ENCODE data around the gene ADAMTS12. TPM values are rescaled to one million over a fixed set of nuclear protein-coding genes. Genes with fewer than 3 reads are reported as not detected.

The ADAMTS12 gene
- total RNA-seq, 1 experiment from 2014 or later, result 6.2 TPM

DNA sequence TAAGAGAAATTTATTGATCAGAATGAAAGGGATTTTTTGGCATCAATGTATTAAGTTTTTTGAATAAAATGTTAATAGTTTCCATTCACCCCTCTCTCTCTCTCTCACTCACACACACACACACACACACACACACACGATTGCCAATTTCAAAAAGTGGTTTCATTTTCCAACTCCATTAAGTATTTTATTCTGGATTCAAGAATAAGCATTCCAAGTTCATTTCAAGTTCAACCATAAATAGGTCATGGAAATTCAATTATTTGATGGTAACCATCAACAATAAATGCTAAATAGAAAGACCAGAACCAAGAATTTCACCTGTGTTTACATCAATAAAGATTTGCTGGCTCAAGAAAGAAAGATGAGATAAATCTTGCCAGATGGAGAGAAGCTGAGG is 171.6 kb downstream of the ADAMTS12 start:
- Histone ChIP-seq H2BK120ac (ENCODE audit: low read depth, low read length, poor library complexity, severe bottlenecking) (no peak overlapping the region), H3K4me1 (ENCODE audit: insufficient read depth, low read length) (no peaks in the 10 kb centered on the region), H3K4ac (ENCODE audit: low read depth, low read length) (no peak overlapping the region), H4K91ac (ENCODE audit: insufficient read length, low read depth, low read length) (no peak overlapping the region), H2BK5ac (ENCODE audit: insufficient read length, low read length) (no peak overlapping the region), H4K5ac (ENCODE audit: insufficient read length, low read depth, low read length) (no peak overlapping the region), H2BK15ac (ENCODE audit: low read depth, low read length) (no peak overlapping the region), H2AK5ac (ENCODE audit: insufficient read length, low read length) (no peak overlapping the region), H3K27me3 (ENCODE audit: insufficient read depth, low read length) (no peaks in the 10 kb centered on the region), H2BK20ac (ENCODE audit: low read depth, low read length, poor library complexity, severe bottlenecking) (no peak overlapping the region), H3T11ph (ENCODE audit: low read length) (no peak overlapping the region), H4K8ac (replicated peaks; ENCODE audit: insufficient read length, low read depth, low read length) (no peak overlapping the region), H3K23me2 (ENCODE audit: insufficient read length, low read depth, low read length, poor library complexity, severe bottlenecking) (no peaks in the 10 kb centered on the region), H3K23ac (ENCODE audit: insufficient read length, low read depth, low read length) (no peak overlapping the region), H3K18ac (ENCODE audit: insufficient read length, low read depth, low read length) (no peak overlapping the region), H3K9me3 (ENCODE audit: control insufficient read depth, low read depth, low read length) (no peaks in the 10 kb centered on the region), H3K14ac (ENCODE audit: insufficient read depth, low read length) (no peak overlapping the region), H2AFZ (ENCODE audit: low read length) (no peak overlapping the region), H2BK12ac (ENCODE audit: insufficient read length, low read depth, low read length) (no peak overlapping the region), H3K79me1 (ENCODE audit: insufficient read depth, low read depth, low read length, poor library complexity, severe bottlenecking) (no peaks in the 10 kb centered on the region), H3K79me2 (ENCODE audit: insufficient read depth, low read length) (no peaks in the 10 kb centered on the region), H4K20me1 (ENCODE audit: control insufficient read depth, insufficient read depth, insufficient read length) (no peaks in the 10 kb centered on the region), H3K56ac (ENCODE audit: insufficient read length, low read depth, low read length) (no peak overlapping the region), H3K9ac (ENCODE audit: extremely low read depth, insufficient read length, low read length) (no peak overlapping the region), H3K27ac (ENCODE audit: insufficient read length, low read depth, low read length) (no peak overlapping the region), H3K4me2 (ENCODE audit: insufficient read depth, insufficient read length, low read length) (no peak overlapping the region)
- Mint-ChIP-seq H3K36me3 (ENCODE audit: insufficient read depth in 1 of 3, low read depth in 3 of 3) (0 out of 7 replicates have a peak, but pooled peaks cover 0 to 5% (median under 1%) of the 10 kb centered on the region in 3 experiments), H3K4me3 (no peak overlapping the region), H3K27me3 (ENCODE audit: low read depth) (no peaks in the 10 kb centered on the region), H3K9me3 (no peaks in the 10 kb centered on the region), H3K27ac (no peak overlapping the region), H3K4me1 (peaks cover 0 to 3% of the 10 kb centered on the region in 2 experiments; a peak in 1 of 4 replicates)
- TF ChIP-seq, protein P1, sequence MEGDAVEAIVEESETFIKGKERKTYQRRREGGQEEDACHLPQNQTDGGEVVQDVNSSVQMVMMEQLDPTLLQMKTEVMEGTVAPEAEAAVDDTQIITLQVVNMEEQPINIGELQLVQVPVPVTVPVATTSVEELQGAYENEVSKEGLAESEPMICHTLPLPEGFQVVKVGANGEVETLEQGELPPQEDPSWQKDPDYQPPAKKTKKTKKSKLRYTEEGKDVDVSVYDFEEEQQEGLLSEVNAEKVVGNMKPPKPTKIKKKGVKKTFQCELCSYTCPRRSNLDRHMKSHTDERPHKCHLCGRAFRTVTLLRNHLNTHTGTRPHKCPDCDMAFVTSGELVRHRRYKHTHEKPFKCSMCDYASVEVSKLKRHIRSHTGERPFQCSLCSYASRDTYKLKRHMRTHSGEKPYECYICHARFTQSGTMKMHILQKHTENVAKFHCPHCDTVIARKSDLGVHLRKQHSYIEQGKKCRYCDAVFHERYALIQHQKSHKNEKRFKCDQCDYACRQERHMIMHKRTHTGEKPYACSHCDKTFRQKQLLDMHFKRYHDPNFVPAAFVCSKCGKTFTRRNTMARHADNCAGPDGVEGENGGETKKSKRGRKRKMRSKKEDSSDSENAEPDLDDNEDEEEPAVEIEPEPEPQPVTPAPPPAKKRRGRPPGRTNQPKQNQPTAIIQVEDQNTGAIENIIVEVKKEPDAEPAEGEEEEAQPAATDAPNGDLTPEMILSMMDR (conservative IDR thresholded peaks at IDR 0.05), result no peak
- WGBS (ENCODE audit: extremely low coverage, insufficient read length, low lambda C conversion rate), result no CpG with 5 or more reads among the region's 1 CpG
- DNase-seq, result no peak

All from H9 (cell line).